Activated T-cell treated with anti-CD3 and anti-CD28 coated beads for 1 hour (primary cell): ENCODE data around the gene FNDC3B.

Experiments used
- DNase-seq: peaks from one replicate; pipeline ENCODE4 v3.0.0-alpha.2; 2020; ENCODE audit warnings: low read depth

FNDC3B gene

GRCh38 chr3:172371544-172371943 lies 332.2 kb downstream of the FNDC3B start:
- no peak for DNase-seq

- DNase-seq = no peak
Measured at GRCh38 chr3:172372895-172373294, 333.5 kb downstream of the FNDC3B start.

GRCh38 chr3:172373912-172374311 lies 334.5 kb downstream of the FNDC3B start:
- DNase-seq = no peak

- no peak for DNase-seq
Measured at GRCh38 chr3:172375206-172375850, 335.9 kb downstream of the FNDC3B start.

- DNase-seq = no peak
Measured at GRCh38 chr3:172376402-172376801, 337.0 kb downstream of the FNDC3B start.

- no peak for DNase-seq
Measured at GRCh38 chr3:172376881-172377280, 337.5 kb downstream of the FNDC3B start.

- DNase-seq = no peak
Measured at GRCh38 chr3:172378439-172378838, 339.1 kb downstream of the FNDC3B start.

GRCh38 chr3:172379372-172379771 lies 340.0 kb downstream of the FNDC3B start:
- no peak for DNase-seq

- DNase-seq = no peak
Measured at GRCh38 chr3:172380632-172381031, 341.3 kb downstream of the FNDC3B start.

GRCh38 chr3:172383306-172383796 lies 344.0 kb downstream of the FNDC3B start:
- no peak for DNase-seq

- no peak for DNase-seq
Measured at GRCh38 chr3:172384836-172385235, 345.5 kb downstream of the FNDC3B start.

- no peak for DNase-seq
Measured at GRCh38 chr3:172387728-172388127, 348.4 kb downstream of the FNDC3B start.

- no peak for DNase-seq
Measured at GRCh38 chr3:172388412-172389078, 349.2 kb downstream of the FNDC3B start.

- no peak for DNase-seq
Measured at GRCh38 chr3:172390792-172391191, 351.4 kb downstream of the FNDC3B start.

- DNase-seq = no peak
Measured at GRCh38 chr3:172391592-172392302, 352.4 kb downstream of the FNDC3B start.

GRCh38 chr3:172394692-172395091 lies 355.3 kb downstream of the FNDC3B start:
- DNase-seq = no peak

GRCh38 chr3:172396400-172396799 lies 357.0 kb downstream of the FNDC3B start:
- DNase-seq = no peak

- DNase-seq = no peak
Measured at GRCh38 chr3:172397716-172398405, 358.5 kb downstream of the FNDC3B start.

- no peak for DNase-seq
Measured at GRCh38 chr3:172398484-172398883, 359.1 kb downstream of the FNDC3B start.

GRCh38 chr3:172402090-172402489 lies 362.7 kb downstream of the FNDC3B start:
- no peak for DNase-seq

GRCh38 chr3:172402892-172403643 lies 363.7 kb downstream of the FNDC3B start:
- no peak for DNase-seq
